HepG2 (cell line): ENCODE measurements around the gene CPS1. TPM values are rescaled to one million over a fixed set of nuclear protein-coding genes. Genes with fewer than 3 reads are reported as not detected.

ENCODE experiments used
- ISX ChIP-seq: sonication (generic); formaldehyde crosslinking; conservative IDR thresholded peaks from 2 replicates; pipeline ENCODE4 v1.5.0; 2020; ENCODE audit warnings: missing genetic modification reagents
- KMT2B ChIP-seq: IDR thresholded peaks from 2 replicates; pipeline ENCODE4 v1.6.1; 2016; ENCODE audit warnings: missing genetic modification reagents, missing compliant biosample characterization
- ONECUT2 ChIP-seq: sonication (generic); formaldehyde crosslinking; IDR thresholded peaks from 2 replicates; pipeline ENCODE4 v1.4.0; 2020; ENCODE audit warnings: missing genetic modification reagents
- TBL1XR1 ChIP-seq: fragments of 150-350 bp; IDR thresholded peaks from 2 replicates; pipeline ENCODE4 v1.6.1; 2014; ENCODE audit warnings: borderline replicate concordance, low read length; ENCODE audit not compliant: partially characterized antibody
- ZFP62 ChIP-seq: sonication (generic); formaldehyde crosslinking; IDR thresholded peaks from 2 replicates; pipeline ENCODE4 v1.4.0; 2020; ENCODE audit warnings: missing genetic modification reagents
- polyA plus RNA-seq, 8 experiments: library from polyadenylated mRNA; depleted of rRNA in 3 of 8; stranded (reverse) in 7 of 8; unstranded in 1 of 8; fragments of >200 nt; fragmentation: Illumina TruSeq in 4 of 8; extraction: Trizol in 4 of 8; gene quantifications; 2 replicates each; pipeline versions ENCODE4 v1.2.1 to v1.2.3, GENCODE V29; 2011 to 2016; ENCODE audit warnings: low read depth in 4 of 8, missing spikeins in 1 of 8, mixed read lengths in 1 of 8; ENCODE audit not compliant: insufficient read depth in 1 of 8
- total RNA-seq, 5 experiments: library from RNA; depleted of rRNA; stranded (reverse); fragments of >200 nt; fragmentation: Illumina TruSeq; extraction: Trizol; gene quantifications; 2 replicates each; pipeline ENCODE4 v1.2.3, GENCODE V29; 2016; ENCODE audit warnings: low read depth in 1 of 5
- TF ChIP-seq, protein P1 (sequence below), 2 experiments: sonication (generic) in 1 of 2; formaldehyde crosslinking in 1 of 2; IDR thresholded peaks; 2 replicates each; pipeline versions ENCODE4 v1.4.0 to v1.6.1; 2016 to 2020; ENCODE audit warnings: borderline replicate concordance in 1 of 2, low read depth in 1 of 2, mild to moderate bottlenecking in 1 of 2, missing genetic modification reagents in 1 of 2
- TF ChIP-seq, protein P2 (sequence below), 2 experiments: sonication (generic) in 1 of 2; formaldehyde crosslinking in 1 of 2; IDR thresholded peaks; 2 replicates each; pipeline versions ENCODE4 v1.6.1 to v1.9.0; 2014 to 2022; ENCODE audit warnings: antibody characterized with exemption in 1 of 2, borderline replicate concordance in 1 of 2, inconsistent platforms in 1 of 2, low read depth in 1 of 2, missing genetic modification reagents in 1 of 2
- TF ChIP-seq, protein P3 (sequence below): sonication (generic); formaldehyde crosslinking; conservative IDR thresholded peaks from 2 replicates; pipeline ENCODE4 v1.4.0; 2020; ENCODE audit warnings: missing genetic modification reagents
- TF ChIP-seq, protein P4 (sequence below): sonication (generic); formaldehyde crosslinking; IDR thresholded peaks from 2 replicates; pipeline ENCODE4 v1.5.1; 2020; ENCODE audit warnings: mild to moderate bottlenecking, missing genetic modification reagents, borderline replicate concordance

CPS1 gene
- total and polyA plus RNA-seq, 2 of the 13 experiments (the other 11 are each of a cell fraction or from before 2014, with no cell fraction given) = 24.4 to 51.7 TPM

DNA sequence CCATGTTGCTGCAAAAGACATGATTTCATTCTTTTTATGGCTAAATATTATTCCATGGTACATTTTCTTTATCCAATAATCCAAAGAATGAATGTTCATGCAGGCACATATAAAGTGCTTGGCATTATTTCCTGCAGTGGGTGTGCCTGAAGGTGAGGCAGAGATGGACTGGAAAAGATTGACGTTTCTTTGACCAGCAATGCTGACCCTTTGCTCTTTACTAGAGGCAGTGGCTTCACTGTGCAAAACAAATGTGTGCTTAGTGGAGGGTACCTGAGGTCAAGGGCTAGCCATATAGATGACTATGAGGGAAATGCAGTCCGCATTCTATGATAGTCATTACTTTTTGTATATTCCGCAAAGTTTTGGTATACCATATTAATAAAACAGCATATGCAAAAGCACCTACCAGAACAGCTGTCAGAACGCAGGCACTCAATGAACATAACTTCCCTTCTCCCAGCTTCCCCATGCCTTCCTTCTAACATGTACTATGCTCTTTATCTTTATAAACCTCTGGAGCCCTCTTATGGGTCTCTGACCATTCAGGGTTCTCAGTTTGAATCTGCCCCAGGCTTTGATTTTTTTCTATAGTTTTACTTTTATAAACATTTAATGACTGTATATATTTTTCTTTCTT lies 32.6 kb upstream of the CPS1 start (continued):
- TF ChIP-seq, protein P1, sequence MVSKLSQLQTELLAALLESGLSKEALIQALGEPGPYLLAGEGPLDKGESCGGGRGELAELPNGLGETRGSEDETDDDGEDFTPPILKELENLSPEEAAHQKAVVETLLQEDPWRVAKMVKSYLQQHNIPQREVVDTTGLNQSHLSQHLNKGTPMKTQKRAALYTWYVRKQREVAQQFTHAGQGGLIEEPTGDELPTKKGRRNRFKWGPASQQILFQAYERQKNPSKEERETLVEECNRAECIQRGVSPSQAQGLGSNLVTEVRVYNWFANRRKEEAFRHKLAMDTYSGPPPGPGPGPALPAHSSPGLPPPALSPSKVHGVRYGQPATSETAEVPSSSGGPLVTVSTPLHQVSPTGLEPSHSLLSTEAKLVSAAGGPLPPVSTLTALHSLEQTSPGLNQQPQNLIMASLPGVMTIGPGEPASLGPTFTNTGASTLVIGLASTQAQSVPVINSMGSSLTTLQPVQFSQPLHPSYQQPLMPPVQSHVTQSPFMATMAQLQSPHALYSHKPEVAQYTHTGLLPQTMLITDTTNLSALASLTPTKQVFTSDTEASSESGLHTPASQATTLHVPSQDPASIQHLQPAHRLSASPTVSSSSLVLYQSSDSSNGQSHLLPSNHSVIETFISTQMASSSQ (IDR thresholded peaks at IDR 0.05; ENCODE audit: low read depth) = no peak
- TF ChIP-seq, protein P1 (CRISPR knock-in tag; IDR thresholded peaks at IDR 0.05; ENCODE audit: borderline replicate concordance) = no peak
- TF ChIP-seq ISX (CRISPR knock-in tag) = no peak
- no peak for TF ChIP-seq ONECUT2 (CRISPR knock-in tag)
- TF ChIP-seq, protein P2, sequence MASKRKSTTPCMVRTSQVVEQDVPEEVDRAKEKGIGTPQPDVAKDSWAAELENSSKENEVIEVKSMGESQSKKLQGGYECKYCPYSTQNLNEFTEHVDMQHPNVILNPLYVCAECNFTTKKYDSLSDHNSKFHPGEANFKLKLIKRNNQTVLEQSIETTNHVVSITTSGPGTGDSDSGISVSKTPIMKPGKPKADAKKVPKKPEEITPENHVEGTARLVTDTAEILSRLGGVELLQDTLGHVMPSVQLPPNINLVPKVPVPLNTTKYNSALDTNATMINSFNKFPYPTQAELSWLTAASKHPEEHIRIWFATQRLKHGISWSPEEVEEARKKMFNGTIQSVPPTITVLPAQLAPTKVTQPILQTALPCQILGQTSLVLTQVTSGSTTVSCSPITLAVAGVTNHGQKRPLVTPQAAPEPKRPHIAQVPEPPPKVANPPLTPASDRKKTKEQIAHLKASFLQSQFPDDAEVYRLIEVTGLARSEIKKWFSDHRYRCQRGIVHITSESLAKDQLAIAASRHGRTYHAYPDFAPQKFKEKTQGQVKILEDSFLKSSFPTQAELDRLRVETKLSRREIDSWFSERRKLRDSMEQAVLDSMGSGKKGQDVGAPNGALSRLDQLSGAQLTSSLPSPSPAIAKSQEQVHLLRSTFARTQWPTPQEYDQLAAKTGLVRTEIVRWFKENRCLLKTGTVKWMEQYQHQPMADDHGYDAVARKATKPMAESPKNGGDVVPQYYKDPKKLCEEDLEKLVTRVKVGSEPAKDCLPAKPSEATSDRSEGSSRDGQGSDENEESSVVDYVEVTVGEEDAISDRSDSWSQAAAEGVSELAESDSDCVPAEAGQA (IDR thresholded peaks at IDR 0.05; ENCODE audit: low read depth) = no peak
- TF ChIP-seq, protein P2 (CRISPR knock-in tag; IDR thresholded peaks at IDR 0.05; ENCODE audit: borderline replicate concordance) = no peak
- TF ChIP-seq TBL1XR1 = peak; percentile 33
- TF ChIP-seq ZFP62 (CRISPR knock-in tag) = no peak
- 0 out of 2 replicates have a peak, but pooled peaks have one; percentile 25 for TF ChIP-seq KMT2B (CRISPR knock-in tag)
- TF ChIP-seq, protein P3, sequence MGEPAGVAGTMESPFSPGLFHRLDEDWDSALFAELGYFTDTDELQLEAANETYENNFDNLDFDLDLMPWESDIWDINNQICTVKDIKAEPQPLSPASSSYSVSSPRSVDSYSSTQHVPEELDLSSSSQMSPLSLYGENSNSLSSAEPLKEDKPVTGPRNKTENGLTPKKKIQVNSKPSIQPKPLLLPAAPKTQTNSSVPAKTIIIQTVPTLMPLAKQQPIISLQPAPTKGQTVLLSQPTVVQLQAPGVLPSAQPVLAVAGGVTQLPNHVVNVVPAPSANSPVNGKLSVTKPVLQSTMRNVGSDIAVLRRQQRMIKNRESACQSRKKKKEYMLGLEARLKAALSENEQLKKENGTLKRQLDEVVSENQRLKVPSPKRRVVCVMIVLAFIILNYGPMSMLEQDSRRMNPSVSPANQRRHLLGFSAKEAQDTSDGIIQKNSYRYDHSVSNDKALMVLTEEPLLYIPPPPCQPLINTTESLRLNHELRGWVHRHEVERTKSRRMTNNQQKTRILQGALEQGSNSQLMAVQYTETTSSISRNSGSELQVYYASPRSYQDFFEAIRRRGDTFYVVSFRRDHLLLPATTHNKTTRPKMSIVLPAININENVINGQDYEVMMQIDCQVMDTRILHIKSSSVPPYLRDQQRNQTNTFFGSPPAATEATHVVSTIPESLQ (CRISPR knock-in tag) = no peak
- TF ChIP-seq, protein P4, sequence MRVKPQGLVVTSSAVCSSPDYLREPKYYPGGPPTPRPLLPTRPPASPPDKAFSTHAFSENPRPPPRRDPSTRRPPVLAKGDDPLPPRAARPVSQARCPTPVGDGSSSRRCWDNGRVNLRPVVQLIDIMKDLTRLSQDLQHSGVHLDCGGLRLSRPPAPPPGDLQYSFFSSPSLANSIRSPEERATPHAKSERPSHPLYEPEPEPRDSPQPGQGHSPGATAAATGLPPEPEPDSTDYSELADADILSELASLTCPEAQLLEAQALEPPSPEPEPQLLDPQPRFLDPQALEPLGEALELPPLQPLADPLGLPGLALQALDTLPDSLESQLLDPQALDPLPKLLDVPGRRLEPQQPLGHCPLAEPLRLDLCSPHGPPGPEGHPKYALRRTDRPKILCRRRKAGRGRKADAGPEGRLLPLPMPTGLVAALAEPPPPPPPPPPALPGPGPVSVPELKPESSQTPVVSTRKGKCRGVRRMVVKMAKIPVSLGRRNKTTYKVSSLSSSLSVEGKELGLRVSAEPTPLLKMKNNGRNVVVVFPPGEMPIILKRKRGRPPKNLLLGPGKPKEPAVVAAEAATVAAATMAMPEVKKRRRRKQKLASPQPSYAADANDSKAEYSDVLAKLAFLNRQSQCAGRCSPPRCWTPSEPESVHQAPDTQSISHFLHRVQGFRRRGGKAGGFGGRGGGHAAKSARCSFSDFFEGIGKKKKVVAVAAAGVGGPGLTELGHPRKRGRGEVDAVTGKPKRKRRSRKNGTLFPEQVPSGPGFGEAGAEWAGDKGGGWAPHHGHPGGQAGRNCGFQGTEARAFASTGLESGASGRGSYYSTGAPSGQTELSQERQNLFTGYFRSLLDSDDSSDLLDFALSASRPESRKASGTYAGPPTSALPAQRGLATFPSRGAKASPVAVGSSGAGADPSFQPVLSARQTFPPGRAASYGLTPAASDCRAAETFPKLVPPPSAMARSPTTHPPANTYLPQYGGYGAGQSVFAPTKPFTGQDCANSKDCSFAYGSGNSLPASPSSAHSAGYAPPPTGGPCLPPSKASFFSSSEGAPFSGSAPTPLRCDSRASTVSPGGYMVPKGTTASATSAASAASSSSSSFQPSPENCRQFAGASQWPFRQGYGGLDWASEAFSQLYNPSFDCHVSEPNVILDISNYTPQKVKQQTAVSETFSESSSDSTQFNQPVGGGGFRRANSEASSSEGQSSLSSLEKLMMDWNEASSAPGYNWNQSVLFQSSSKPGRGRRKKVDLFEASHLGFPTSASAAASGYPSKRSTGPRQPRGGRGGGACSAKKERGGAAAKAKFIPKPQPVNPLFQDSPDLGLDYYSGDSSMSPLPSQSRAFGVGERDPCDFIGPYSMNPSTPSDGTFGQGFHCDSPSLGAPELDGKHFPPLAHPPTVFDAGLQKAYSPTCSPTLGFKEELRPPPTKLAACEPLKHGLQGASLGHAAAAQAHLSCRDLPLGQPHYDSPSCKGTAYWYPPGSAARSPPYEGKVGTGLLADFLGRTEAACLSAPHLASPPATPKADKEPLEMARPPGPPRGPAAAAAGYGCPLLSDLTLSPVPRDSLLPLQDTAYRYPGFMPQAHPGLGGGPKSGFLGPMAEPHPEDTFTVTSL (CRISPR knock-in tag) = peak; percentile 89
